Measurements from ENCODE around the gene BCL7B.
"Not testable (repeated sequence)": the region's sequence is repeated elsewhere in the genome, so short reads cannot be mapped to it uniquely, and the experiment has no call there.

BCL7B gene

DNA sequence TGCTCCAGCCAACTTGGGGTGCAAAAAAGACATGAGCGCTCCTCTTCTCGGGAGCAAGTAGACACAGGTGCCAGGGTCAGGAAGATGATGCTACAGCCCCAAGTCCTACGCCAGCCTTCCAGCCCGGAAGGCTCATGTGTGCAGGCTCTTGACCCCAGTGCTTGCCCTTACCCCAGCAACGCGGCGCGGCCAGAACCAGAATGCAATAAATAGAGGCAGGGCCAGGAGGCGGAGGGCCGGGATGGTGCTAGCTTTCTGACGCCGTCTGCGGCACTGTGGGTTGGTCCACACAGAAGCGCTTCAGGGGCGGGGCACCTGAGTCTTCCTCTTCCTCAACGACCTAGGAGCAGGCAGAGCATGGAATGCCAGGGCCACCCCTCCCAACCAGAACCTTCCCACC, 20.4 kb downstream of the BCL7B start:
- Histone ChIP-seq H3K4me3 (ENCODE audit: low read length in 2 of 2) (no peak overlapping the region), H3K36me3 (ENCODE audit: control insufficient read depth in 2 of 2, insufficient read depth in 2 of 2, low read length in 2 of 2) (peaks cover 45 to 55% of the 10 kb centered on the region in 2 donors), H3K27ac (ENCODE audit: low read depth in 2 of 2, low read length in 2 of 2) (no peak overlapping the region), H3K9ac (ENCODE audit: low read depth in 1 of 2, low read length in 2 of 2) (no peak overlapping the region), H3K4me1 (ENCODE audit: control insufficient read depth in 2 of 2, insufficient read depth in 2 of 2, low read length in 2 of 2) (no peaks in the 10 kb centered on the region), H3K27me3 (ENCODE audit: control insufficient read depth in 2 of 2, insufficient read depth in 2 of 2, low read length in 2 of 2) (no peaks in the 10 kb centered on the region), H3K9me3 (ENCODE audit: control insufficient read depth in 2 of 2, low read length in 2 of 2) (no peaks in the 10 kb centered on the region)

- H3K36me3 ChIP-seq (ENCODE audit: control insufficient read depth in 2 of 2, insufficient read depth in 2 of 2, low read length in 2 of 2): peaks cover 40 to 50% of the 10 kb centered on the region in 2 donors
These were observed 21.0 kb downstream of the BCL7B start for GRCh38 chr7:73536479-73536878.

DNA sequence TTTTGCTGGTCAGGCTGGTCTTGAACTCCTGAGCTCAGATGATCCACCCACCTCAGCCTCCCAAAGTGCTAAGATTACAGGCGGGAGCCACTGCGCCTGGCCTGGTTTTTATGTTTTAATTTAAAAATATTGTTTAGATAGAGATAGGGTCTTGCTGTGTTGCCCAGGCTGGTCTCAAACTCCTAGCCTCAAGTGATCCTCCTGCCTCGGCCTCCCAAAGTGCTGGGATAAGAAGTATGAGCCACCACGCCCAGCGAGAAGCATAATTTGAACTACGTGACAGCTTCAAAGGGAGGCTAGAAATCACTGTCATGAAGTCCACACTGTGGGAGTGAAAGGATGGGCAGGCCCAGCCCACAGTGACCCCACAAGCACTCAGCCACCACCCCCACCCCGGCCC, 21.6 kb downstream of the BCL7B start:
- H3K9ac ChIP-seq (ENCODE audit: low read depth in 1 of 2, low read length in 2 of 2); H3K4me1 ChIP-seq (ENCODE audit: control insufficient read depth in 2 of 2, insufficient read depth in 2 of 2, low read length in 2 of 2); H3K9me3 ChIP-seq (ENCODE audit: control insufficient read depth in 2 of 2, low read length in 2 of 2); H3K27ac ChIP-seq (ENCODE audit: low read depth in 2 of 2, low read length in 2 of 2); H3K27me3 ChIP-seq (ENCODE audit: control insufficient read depth in 2 of 2, insufficient read depth in 2 of 2, low read length in 2 of 2); H3K4me3 ChIP-seq (ENCODE audit: low read length in 2 of 2): not testable (repeated sequence)
- peaks cover 37 to 50% of the 10 kb centered on the region in 2 donors for H3K36me3 ChIP-seq (ENCODE audit: control insufficient read depth in 2 of 2, insufficient read depth in 2 of 2, low read length in 2 of 2)

More at GRCh38 chr7:73536479-73536878, 21.0 kb downstream of the BCL7B start:
- Histone ChIP-seq H3K9me3 (ENCODE audit: control insufficient read depth in 2 of 2, low read length in 2 of 2) (no peaks in the 10 kb centered on the region), H3K9ac (ENCODE audit: low read depth in 1 of 2, low read length in 2 of 2) (no peak overlapping the region), H3K4me3 (ENCODE audit: low read length in 2 of 2) (no peak overlapping the region), H3K4me1 (ENCODE audit: control insufficient read depth in 2 of 2, insufficient read depth in 2 of 2, low read length in 2 of 2) (no peaks in the 10 kb centered on the region), H3K27ac (ENCODE audit: low read depth in 2 of 2, low read length in 2 of 2) (no peak overlapping the region), H3K27me3 (ENCODE audit: control insufficient read depth in 2 of 2, insufficient read depth in 2 of 2, low read length in 2 of 2) (no peaks in the 10 kb centered on the region)

- H3K36me3 ChIP-seq (ENCODE audit: control insufficient read depth in 2 of 2, insufficient read depth in 2 of 2, low read length in 2 of 2): peaks cover 25 to 35% of the 10 kb centered on the region in 2 donors
These were observed 23.7 kb downstream of the BCL7B start for GRCh38 chr7:73533742-73534141.

GRCh38 chr7:73532224-73532623, 25.3 kb downstream of the BCL7B start:
- H3K36me3 ChIP-seq (ENCODE audit: control insufficient read depth in 2 of 2, insufficient read depth in 2 of 2, low read length in 2 of 2): peaks cover 15 to 21% of the 10 kb centered on the region in 2 donors
- H3K4me1 ChIP-seq (ENCODE audit: control insufficient read depth in 2 of 2, insufficient read depth in 2 of 2, low read length in 2 of 2): no peaks in the 10 kb centered on the region
- H3K4me3 ChIP-seq (ENCODE audit: low read length in 2 of 2): no peak overlapping the region
- H3K27ac ChIP-seq (ENCODE audit: low read depth in 2 of 2, low read length in 2 of 2): no peak overlapping the region
- no peak overlapping the region for H3K9ac ChIP-seq (ENCODE audit: low read depth in 1 of 2, low read length in 2 of 2)
- H3K27me3 ChIP-seq (ENCODE audit: control insufficient read depth in 2 of 2, insufficient read depth in 2 of 2, low read length in 2 of 2): no peaks in the 10 kb centered on the region
- H3K9me3 ChIP-seq (ENCODE audit: control insufficient read depth in 2 of 2, low read length in 2 of 2): no peaks in the 10 kb centered on the region

More at GRCh38 chr7:73533742-73534141, 23.7 kb downstream of the BCL7B start:
- Histone ChIP-seq H3K9ac (ENCODE audit: low read depth in 1 of 2, low read length in 2 of 2) (no peak overlapping the region), H3K27ac (ENCODE audit: low read depth in 2 of 2, low read length in 2 of 2) (no peak overlapping the region), H3K4me1 (ENCODE audit: control insufficient read depth in 2 of 2, insufficient read depth in 2 of 2, low read length in 2 of 2) (no peaks in the 10 kb centered on the region), H3K27me3 (ENCODE audit: control insufficient read depth in 2 of 2, insufficient read depth in 2 of 2, low read length in 2 of 2) (no peaks in the 10 kb centered on the region), H3K9me3 (ENCODE audit: control insufficient read depth in 2 of 2, low read length in 2 of 2) (no peaks in the 10 kb centered on the region), H3K4me3 (ENCODE audit: low read length in 2 of 2) (no peak overlapping the region)

DNA sequence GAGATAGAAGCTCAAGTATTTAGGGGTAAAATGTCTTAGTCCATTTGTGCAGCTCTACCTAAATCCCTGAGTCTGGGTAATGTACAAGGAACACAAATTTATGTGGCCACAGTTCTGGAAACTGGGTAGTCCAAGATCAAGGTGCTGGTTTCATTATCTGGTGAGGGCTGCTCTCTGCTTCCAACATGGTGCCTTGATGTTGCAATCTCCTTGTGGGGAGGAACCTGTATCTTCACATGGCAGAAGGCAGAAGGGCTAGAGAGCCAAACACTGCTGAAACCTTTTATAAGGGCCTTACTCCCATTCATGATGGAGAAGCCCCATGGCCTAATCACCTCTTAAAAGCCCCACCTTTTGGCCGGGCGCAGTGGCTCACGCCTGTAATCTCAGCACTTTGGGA, 26.7 kb downstream of the BCL7B start:
- Histone ChIP-seq H3K27ac (ENCODE audit: low read depth in 2 of 2, low read length in 2 of 2) (no peak overlapping the region), H3K4me1 (ENCODE audit: control insufficient read depth in 2 of 2, insufficient read depth in 2 of 2, low read length in 2 of 2) (no peaks in the 10 kb centered on the region), H3K9ac (ENCODE audit: low read depth in 1 of 2, low read length in 2 of 2) (no peak overlapping the region)

GRCh38 chr7:73526896-73527821, 30.3 kb downstream of the BCL7B start:
- Histone ChIP-seq H3K9ac (ENCODE audit: low read depth in 1 of 2, low read length in 2 of 2) (no peak overlapping the region), H3K27ac (ENCODE audit: low read depth in 2 of 2, low read length in 2 of 2) (no peak overlapping the region), H3K36me3 (ENCODE audit: control insufficient read depth in 2 of 2, insufficient read depth in 2 of 2, low read length in 2 of 2) (no peaks in the 10 kb centered on the region)

More for the DNA sequence above, 26.7 kb downstream of the BCL7B start:
- Histone ChIP-seq H3K36me3 (ENCODE audit: control insufficient read depth in 2 of 2, insufficient read depth in 2 of 2, low read length in 2 of 2) (peaks cover 6 to 8% of the 10 kb centered on the region in 2 donors), H3K4me3 (ENCODE audit: low read length in 2 of 2) (no peak overlapping the region), H3K27me3 (ENCODE audit: control insufficient read depth in 2 of 2, insufficient read depth in 2 of 2, low read length in 2 of 2) (no peaks in the 10 kb centered on the region), H3K9me3 (ENCODE audit: control insufficient read depth in 2 of 2, low read length in 2 of 2) (no peaks in the 10 kb centered on the region)

GRCh38 chr7:73526158-73526494, 31.4 kb downstream of the BCL7B start:
- not testable (repeated sequence) for H3K9ac ChIP-seq (ENCODE audit: low read depth in 1 of 2, low read length in 2 of 2)

More at GRCh38 chr7:73526896-73527821, 30.3 kb downstream of the BCL7B start:
- no peak overlapping the region for H3K4me3 ChIP-seq (ENCODE audit: low read length in 2 of 2)
- peaks cover 0 to 4% of the 10 kb centered on the region in 2 donors for H3K4me1 ChIP-seq (ENCODE audit: control insufficient read depth in 2 of 2, insufficient read depth in 2 of 2, low read length in 2 of 2)
- no peaks in the 10 kb centered on the region for H3K27me3 ChIP-seq (ENCODE audit: control insufficient read depth in 2 of 2, insufficient read depth in 2 of 2, low read length in 2 of 2)
- H3K9me3 ChIP-seq (ENCODE audit: control insufficient read depth in 2 of 2, low read length in 2 of 2): no peaks in the 10 kb centered on the region

DNA sequence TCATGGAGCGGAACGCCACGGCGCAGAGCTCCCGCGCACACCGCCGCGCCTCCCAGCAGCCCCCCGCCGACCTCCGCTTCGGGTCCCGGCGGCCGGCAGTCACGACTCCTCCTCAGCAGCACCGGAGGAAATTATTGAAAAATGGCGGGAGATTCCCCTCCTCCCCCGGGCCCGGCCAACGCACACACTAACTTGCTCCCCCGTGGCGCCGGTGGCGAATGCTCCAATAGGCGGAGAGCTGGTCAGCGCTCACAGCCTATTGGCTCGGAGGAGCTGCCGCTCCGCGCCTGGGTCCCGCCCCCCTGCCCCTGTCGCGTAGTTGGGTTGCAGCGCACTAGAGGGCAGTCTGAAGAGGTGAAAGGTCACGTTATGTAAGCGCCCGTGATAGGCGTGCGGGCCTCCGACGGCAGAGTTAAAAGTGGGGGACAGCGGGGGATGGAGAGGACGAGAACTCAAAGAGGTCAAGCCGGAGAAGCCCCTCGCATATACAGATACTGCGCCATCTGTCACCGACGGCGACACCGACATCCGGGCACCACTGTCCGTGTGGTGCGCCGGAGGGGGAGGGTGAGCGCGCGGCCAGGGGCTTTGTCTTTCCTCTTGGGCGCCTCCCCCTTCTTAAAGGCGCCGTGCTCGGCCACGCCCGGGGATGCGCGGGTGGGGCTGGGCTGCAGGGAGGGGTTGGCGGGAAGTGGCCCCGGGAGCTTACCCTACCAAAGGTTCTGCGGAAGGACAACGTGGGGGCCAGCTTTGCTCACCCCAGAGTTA, 35.2 kb downstream of the BCL7B start, which contains the start of gene BAZ1B:
TSS of gene BAZ1B (minus strand) at position 189 of the 768 bp plus-strand sequence. CDS start 360 bp downstream, outside the sequence.
- Histone ChIP-seq H3K4me1 (ENCODE audit: control insufficient read depth in 2 of 2, insufficient read depth in 2 of 2, low read length in 2 of 2) (peaks cover 11 to 13% of the 10 kb centered on the region in 2 donors), H3K27me3 (ENCODE audit: control insufficient read depth in 2 of 2, insufficient read depth in 2 of 2, low read length in 2 of 2) (no peaks in the 10 kb centered on the region), H3K36me3 (ENCODE audit: control insufficient read depth in 2 of 2, insufficient read depth in 2 of 2, low read length in 2 of 2) (peaks cover 3 to 5% of the 10 kb centered on the region in 2 donors), H3K4me3 (ENCODE audit: low read length in 2 of 2) (peak within 1 kb of the TSS; percentile 83 to 95), H3K9me3 (ENCODE audit: control insufficient read depth in 2 of 2, low read length in 2 of 2) (no peaks in the 10 kb centered on the region), H3K9ac (ENCODE audit: low read depth in 1 of 2, low read length in 2 of 2) (peak within 1 kb of the TSS; percentile 78 to 85), H3K27ac (ENCODE audit: low read depth in 2 of 2, low read length in 2 of 2) (peak within 1 kb of the TSS; percentile 93)

More at GRCh38 chr7:73526158-73526494, 31.4 kb downstream of the BCL7B start:
- not testable (repeated sequence) for H3K27me3 ChIP-seq (ENCODE audit: control insufficient read depth in 2 of 2, insufficient read depth in 2 of 2, low read length in 2 of 2); H3K27ac ChIP-seq (ENCODE audit: low read depth in 2 of 2, low read length in 2 of 2); H3K4me3 ChIP-seq (ENCODE audit: low read length in 2 of 2); H3K9me3 ChIP-seq (ENCODE audit: control insufficient read depth in 2 of 2, low read length in 2 of 2); H3K4me1 ChIP-seq (ENCODE audit: control insufficient read depth in 2 of 2, insufficient read depth in 2 of 2, low read length in 2 of 2); H3K36me3 ChIP-seq (ENCODE audit: control insufficient read depth in 2 of 2, insufficient read depth in 2 of 2, low read length in 2 of 2)

GRCh38 chr7:73521636-73522104, 35.8 kb downstream of the BCL7B start:
- H3K27ac ChIP-seq (ENCODE audit: low read depth in 2 of 2, low read length in 2 of 2): peak overlapping the region; percentile 93
- H3K9ac ChIP-seq (ENCODE audit: low read depth in 1 of 2, low read length in 2 of 2): peak overlapping the region; percentile 78 to 85
- H3K4me1 ChIP-seq (ENCODE audit: control insufficient read depth in 2 of 2, insufficient read depth in 2 of 2, low read length in 2 of 2): peaks cover 11 to 13% of the 10 kb centered on the region in 2 donors
- peak overlapping the region; percentile 83 to 95 for H3K4me3 ChIP-seq (ENCODE audit: low read length in 2 of 2)
- H3K27me3 ChIP-seq (ENCODE audit: control insufficient read depth in 2 of 2, insufficient read depth in 2 of 2, low read length in 2 of 2): no peaks in the 10 kb centered on the region
- H3K9me3 ChIP-seq (ENCODE audit: control insufficient read depth in 2 of 2, low read length in 2 of 2): no peaks in the 10 kb centered on the region
- H3K36me3 ChIP-seq (ENCODE audit: control insufficient read depth in 2 of 2, insufficient read depth in 2 of 2, low read length in 2 of 2): peaks cover 3 to 8% of the 10 kb centered on the region in 2 donors
